Prostate gland (tissue), 2 donors: Measurements from ENCODE around the gene SLC3A2.

Source experiments
- CTCF ChIP-seq, 4 experiments: fragments of 200-600 bp in 2 of 4; fragments of 450-650 bp in 2 of 4; sonication (generic) in 2 of 4; IDR thresholded peaks; 1 replicate in 3 of 4; 2 replicates in 1 of 4; pipeline ENCODE4 v1.5.1; 2016 to 2019; ENCODE audit warnings: antibody characterized with exemption in 4 of 4, mild to moderate bottlenecking in 2 of 4, moderate library complexity in 2 of 4
- POLR2A ChIP-seq: fragments of 450-650 bp; IDR thresholded peaks from one replicate; pipeline ENCODE4 v1.6.1; 2016; ENCODE audit warnings: antibody characterized with exemption, mild to moderate bottlenecking
- POLR2AphosphoS5 ChIP-seq: sonication (generic); formaldehyde crosslinking; IDR thresholded peaks from one replicate; pipeline ENCODE4 v1.6.1; 2017; ENCODE audit warnings: antibody characterized with exemption

- TF ChIP-seq CTCF (IDR thresholded peaks at IDR 0.05), result no peak
- TF ChIP-seq POLR2AphosphoS5, result peak; percentile 69
- no peak for TF ChIP-seq POLR2A
Measured at GRCh38 chr11:62857541-62857982, 23.1 kb upstream of the SLC3A2 start.
